PFSK-1 (cell line): ENCODE data around the gene ETV7.

ENCODE experiments used
- POLR2AphosphoS5 ChIP-seq: IDR thresholded peaks from 2 replicates; pipeline ENCODE4 v1.6.1; 2012; ENCODE audit warnings: low read depth, mild to moderate bottlenecking, control low read depth, low read length, moderate library complexity
- REST ChIP-seq, 2 experiments: IDR thresholded peaks; 2 replicates each; pipeline versions ENCODE4 v1.6.1 to v1.8.0; 2011 to 2012; ENCODE audit warnings: low read depth in 2 of 2, low read length in 2 of 2, control low read depth in 1 of 2, inconsistent platforms in 1 of 2, mild to moderate bottlenecking in 1 of 2, moderate library complexity in 1 of 2; ENCODE audit not compliant: insufficient read depth in 1 of 2
- SIN3A ChIP-seq: IDR thresholded peaks from 2 replicates; pipeline ENCODE4 v1.6.1; 2012; ENCODE audit warnings: mild to moderate bottlenecking, low read length, moderate library complexity, borderline replicate concordance; ENCODE audit not compliant: insufficient read depth
- TAF1 ChIP-seq: IDR thresholded peaks from 2 replicates; pipeline ENCODE4 v1.6.1; 2012; ENCODE audit warnings: low read length, control low read depth, borderline replicate concordance; ENCODE audit not compliant: insufficient read depth

GRCh38 chr6:36375644-36376155 lies 11.8 kb downstream of the ETV7 start:
- TF ChIP-seq POLR2AphosphoS5 (no peak), SIN3A (no peak), REST (IDR thresholded peaks at IDR 0.05; ENCODE audit: insufficient read depth in 1 of 2, low read depth in 2 of 2, low read length in 2 of 2) (no peak), TAF1 (no peak)
